Activated CD8-positive, alpha-beta memory T cell treated with anti-CD3 and anti-CD28 coated beads, Interleukin-2, amount 50 U/mL, for 24 hours (primary cell): ENCODE results near the gene MTFP1.
"Not testable (repeated sequence)": the region's sequence is repeated elsewhere in the genome, so short reads cannot be mapped to it uniquely, and the experiment has no call there.

ENCODE experiments used
- DNase-seq: peaks from one replicate; pipeline ENCODE4 v3.0.0-alpha.2; 2020; ENCODE audit errors: extremely low read depth

MTFP1 gene

GRCh38 chr22:30426388-30427353 lies 1.1 kb downstream of the MTFP1 start:
- peak; percentile 74 for DNase-seq

- DNase-seq = no peak
Observed at GRCh38 chr22:30427871-30428270, 2.3 kb downstream of the MTFP1 start.

GRCh38 chr22:30429887-30430286 lies 4.3 kb downstream of the MTFP1 start:
- DNase-seq = no peak

- DNase-seq = no peak
Observed at GRCh38 chr22:30430933-30431332, 5.4 kb downstream of the MTFP1 start.

DNA sequence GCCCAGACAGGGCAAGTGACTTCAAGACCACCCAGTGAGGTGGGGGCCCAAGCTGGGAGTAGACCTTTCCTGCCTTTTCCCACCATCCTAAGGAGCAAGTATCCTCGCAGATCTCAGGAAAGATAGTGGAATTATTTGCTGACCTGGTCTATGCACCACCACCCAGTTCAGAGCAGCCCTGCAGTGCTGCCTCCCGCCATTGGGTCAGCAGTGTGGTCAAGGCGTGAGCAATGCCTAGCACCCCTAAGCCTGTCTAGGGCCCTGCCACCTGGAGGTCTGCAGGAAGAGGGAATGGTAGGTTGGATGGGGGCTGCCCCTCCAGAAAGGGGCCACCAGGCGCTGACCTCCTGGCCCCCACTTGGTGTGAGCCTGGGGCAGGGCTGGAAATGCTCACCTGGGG lies 6.5 kb downstream of the MTFP1 start:
- no peak for DNase-seq

GRCh38 chr22:30432520-30432919 lies 7.0 kb downstream of the MTFP1 start:
- DNase-seq = no peak

DNA sequence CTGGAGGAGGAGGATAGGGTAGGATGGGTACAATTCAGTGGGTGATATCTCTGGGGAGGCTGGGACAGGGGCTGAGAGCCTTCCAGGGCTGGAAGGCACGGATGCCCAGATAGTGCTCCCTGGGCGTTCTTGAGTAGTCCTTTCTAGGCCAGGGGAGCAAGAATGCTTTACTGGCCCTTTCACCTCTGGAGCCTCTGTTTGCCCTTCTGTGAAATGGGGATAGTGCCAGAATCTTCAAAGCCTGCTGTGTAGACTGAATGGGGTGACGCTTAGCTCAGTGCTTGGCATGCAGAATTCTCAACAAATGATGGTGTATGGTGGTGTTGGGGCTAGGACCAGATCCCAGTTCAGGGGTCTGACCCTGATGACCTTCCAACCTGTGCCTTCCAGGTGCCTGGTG lies 7.7 kb downstream of the MTFP1 start:
- no peak for DNase-seq

- no peak for DNase-seq
Observed at GRCh38 chr22:30433773-30434172, 8.2 kb downstream of the MTFP1 start.

DNA sequence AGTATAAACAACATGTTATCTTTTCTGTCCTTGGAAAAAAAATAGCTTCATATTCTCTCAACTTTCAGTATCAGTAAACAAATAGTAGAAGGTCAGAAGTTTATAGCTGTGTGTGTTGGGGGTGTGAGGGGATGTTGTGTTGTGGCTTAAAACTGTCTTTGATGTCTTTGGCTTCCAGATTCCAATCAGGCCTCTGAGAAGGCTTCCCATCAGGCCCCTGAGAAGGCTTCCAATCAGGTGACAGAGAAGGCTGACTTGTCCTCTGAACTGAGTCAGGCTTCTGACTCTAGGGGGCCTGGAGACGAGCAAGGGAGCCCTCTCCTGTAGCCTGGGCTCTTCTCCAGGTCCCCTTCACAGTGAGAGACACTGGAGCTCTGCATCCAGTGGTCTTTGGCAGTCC lies 9.3 kb downstream of the MTFP1 start:
- no peak for DNase-seq

DNA sequence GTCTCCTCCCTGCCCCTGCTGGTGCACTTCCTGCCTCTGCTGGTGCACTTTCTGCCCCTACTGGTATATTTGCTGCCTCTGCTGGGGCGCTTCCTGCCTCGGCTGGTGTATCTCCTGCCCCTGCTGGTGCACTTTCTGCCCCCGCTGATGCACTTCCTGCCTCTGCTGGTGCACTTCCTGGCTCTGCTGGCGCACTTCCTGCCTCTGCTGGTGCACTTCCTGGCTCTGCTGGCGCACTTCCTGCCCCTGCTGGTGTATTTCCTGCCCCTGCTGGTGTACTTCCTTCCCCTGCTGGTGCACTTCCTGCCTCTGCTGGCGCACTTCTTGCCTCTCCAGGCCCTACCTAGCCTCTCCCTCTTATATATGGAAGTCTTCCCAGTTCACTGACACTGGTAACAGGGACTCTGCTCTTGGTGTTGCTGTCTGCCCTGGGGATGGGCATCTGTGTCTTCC lies 10.1 kb downstream of the MTFP1 start:
- DNase-seq = peak; percentile 57

- no peak for DNase-seq
Observed at GRCh38 chr22:30436196-30436595, 10.6 kb downstream of the MTFP1 start.

DNA sequence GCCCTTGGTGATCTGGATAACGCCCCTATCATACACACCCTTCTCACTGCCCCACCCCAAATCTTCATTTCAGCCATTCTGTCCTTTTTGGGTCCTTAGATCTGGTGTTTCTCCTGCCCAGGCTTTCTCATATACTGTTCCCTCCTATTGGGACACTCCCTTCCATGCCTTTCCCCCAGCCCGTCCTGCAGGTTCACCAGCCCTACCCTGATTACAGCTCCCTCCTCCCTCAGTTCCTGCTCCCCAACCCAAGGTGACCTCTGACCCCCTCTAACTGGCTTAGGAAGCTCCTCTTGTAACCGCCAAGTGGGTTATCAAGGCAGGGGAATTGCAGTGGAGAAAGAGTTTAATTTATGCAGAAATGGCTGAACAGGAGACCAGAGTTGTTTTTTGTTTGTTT lies 13.0 kb downstream of the MTFP1 start:
- DNase-seq = no peak

DNA sequence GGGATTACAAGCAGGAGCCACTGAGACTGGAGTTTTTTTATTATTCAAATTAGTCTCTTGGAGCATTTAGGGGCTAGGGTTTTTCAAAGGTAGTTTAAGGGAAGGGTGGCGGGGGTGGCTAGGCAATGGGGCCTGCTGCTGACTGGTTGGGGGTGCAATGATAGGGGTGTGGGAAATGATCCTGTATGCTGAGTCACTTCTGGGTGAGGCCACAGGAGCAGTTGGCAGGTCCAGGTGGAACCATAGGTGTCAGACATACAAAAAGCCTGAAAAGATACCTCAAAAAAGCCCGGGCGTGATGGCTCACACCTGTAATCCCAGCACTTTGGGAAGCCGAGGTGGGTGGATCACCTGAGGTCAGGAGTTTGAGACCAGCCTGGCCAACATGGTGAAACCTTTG lies 13.7 kb downstream of the MTFP1 start:
- DNase-seq = no peak

GRCh38 chr22:30439836-30440235 lies 14.3 kb downstream of the MTFP1 start:
- DNase-seq = no peak

DNA sequence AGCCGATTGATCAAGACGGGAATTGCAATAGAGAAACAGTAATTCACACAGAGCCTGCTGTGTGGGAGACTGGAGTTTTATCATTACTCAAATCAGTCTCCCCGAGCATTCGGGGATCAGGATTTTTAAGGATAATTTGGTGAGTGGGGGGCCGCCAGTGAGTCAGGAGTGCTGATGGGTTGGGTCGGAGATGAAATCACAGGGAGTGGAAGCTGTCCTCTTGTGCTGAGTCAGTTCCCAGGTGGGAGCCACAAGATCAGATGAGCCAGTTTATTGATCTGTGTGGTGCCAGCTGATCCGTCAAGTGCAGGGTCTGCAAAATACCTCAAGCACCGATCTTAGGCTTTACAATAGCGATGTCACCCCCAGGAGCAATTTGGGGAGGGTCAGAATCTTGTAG lies 15.5 kb downstream of the MTFP1 start:
- DNase-seq = no peak

DNA sequence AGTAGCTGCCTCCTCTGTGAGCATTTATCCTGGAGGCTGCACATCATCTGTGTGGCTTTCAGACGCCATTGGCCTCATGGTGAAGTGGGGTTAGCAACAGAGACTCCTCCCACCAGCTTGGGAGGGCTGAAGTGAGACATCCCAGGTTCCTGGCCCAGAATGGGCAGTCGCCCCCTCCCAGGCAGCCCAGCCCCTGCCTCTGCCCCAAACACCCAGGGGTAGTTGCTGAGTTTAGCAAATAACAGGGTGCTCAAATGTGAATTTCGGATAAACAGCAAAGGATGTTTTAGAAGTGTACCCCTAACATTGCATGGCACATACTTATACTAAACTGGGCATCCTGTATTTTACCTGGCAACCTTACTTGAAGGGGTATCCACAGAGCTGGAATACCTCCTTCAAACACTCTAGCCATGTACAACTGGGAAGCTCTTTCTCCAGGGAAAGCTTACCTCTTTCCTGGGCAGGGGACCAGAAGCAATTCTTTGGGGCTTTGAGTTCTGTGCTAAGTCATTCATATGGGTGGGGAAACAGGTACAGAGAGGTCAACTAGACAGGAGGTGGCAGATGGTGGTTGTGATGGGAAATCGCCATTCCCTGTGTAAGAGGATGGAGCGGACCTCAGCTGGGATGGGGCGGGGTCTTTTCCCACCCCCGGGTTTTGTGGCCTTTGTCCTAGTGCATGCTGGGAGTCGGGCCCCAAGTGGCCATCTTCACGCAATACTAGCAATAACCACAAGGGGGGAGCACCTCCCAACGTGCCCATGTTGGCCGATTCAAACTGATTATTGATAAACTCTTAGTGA lies 19.3 kb downstream of the MTFP1 start:
- DNase-seq = peak; percentile 14

DNA sequence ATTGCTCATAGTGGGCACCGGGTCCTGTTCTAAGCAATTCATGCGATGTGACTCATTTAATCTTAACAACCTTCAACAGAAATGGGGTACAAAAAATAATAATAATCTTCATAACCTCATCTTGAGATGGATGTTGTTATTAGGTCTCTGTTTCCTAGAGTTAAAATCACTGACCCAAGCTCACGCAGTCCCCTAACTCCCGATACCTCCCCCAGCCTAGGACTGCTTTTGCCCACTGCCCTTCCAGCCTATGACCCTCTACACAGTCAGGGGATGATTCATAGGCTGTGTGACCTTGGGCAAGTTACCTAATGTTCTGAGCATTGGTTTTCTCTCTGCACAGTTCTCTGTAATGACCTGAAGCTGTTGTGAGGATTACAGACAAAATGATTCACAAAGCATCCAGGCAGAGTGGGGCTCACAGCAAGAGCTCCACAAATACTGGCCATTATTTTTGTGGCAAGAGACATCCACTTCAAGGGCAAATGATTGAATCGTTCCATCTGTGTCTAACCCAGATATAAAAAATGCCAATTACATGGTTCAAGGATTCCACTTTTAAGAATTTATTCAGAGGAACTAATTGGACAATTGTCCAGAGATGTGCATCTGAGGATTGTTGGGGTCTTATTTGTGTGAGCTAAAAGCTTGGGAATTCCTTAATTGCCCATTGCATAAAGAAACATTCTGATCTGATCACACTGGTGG lies 20.0 kb downstream of the MTFP1 start:
- no peak for DNase-seq

DNA sequence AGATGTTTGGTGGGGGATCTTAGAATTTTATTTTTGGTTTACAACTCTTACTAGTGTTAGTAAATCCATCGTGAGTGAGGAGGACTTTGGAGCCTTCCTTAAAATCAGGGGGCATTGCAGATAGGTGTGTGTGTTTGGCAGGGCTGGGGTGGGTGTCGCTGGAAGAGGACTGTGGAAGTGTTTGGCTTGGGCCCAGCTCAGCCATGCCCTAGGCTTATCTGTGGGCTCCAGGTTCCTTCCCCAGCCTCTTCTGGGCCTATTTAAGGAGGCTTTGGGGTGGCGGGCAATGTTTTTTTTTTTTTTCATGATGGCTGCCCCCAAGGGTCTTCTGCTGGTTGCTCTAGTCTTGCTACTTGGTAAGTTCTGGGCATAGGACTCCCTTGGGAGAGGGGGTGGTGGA lies 22.1 kb downstream of the MTFP1 start:
- no peak for DNase-seq

DNA sequence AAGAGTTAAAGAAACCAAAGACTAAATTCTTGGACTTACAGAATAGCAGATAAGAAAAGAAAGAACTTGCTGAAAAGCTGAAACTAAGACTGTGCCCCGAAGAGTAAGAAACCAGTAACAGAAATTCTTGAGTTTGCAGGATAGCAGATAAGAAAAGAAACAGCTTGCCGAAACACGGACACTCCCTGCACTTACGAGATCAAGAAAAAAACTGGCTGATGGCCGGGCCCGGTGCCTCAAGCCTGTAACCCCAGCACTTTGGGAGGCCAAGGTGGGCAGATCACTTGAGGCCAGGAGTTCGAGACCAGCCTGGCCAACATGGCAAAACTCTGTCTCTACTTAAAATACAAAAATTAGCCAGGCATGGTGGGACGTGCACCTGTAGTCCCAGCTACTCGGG lies 25.9 kb downstream of the MTFP1 start:
- not testable (repeated sequence) for DNase-seq

- no peak for DNase-seq
Observed at GRCh38 chr22:30452861-30453260, 27.3 kb downstream of the MTFP1 start.

DNA sequence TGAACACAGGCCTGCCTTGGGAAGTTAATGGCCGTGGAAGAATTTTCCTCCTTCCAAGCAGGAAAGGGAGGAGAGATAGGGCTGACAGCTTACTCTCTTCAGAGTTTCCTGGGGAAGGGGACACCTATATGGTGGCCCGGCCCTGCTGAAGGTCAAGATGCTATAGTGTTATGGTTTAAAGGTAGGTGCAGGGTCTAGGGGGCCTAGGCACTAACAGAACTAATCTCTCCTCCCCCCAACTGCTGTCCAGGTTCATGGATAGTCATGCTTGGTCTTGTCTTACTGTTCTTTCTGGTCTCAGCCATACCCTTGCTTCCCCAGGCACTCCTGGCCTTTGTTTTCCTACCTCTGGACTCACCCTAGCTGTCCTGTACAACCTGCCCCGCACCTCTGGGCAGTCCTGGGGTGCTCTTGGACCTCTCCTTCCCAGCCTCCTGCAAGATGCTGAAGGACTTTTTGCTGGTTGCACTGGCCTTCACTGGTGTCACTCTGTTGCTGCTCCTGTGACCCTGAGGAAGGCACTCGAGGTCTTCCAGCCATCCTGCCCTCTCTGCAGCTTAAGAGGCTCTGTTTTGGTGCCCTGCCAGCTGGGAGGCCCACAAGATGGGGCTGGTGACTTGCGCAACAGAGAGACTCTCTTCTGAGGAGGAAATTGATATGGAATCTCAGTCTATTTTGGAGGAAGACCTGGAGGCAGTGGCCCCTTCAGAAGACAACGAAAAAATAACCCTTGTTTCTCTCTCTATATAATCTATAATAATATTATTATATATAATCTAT lies 28.4 kb downstream of the MTFP1 start:
- no peak for DNase-seq
